ENCODE data around the gene ZNF692. TPM values are rescaled to one million over a fixed set of nuclear protein-coding genes. Genes with fewer than 3 reads are reported as not detected.

Gene ZNF692
- polyA plus RNA-seq, 1 experiment = 19.5 TPM

GRCh38 chr1:248821641-248822040 is 37.2 kb downstream of the ZNF692 start:
- no peak for TF ChIP-seq CTCF (IDR thresholded peaks at IDR 0.05; ENCODE audit: insufficient read depth, low read depth, low read length)
- ChIA-PET POLR2A (interaction anchor here (1.4 kb wide), 1 partner anchor 16 kb away, joined by 3 read pairs; the partner anchor contains the start of gene ZNF672), CTCF (interaction anchor here (1.0 kb wide), 1 partner anchor 9 kb away, joined by 3 read pairs; no protein-coding TSS in a partner anchor)
- Histone ChIP-seq H3K27me3 (ENCODE audit: control insufficient read depth, insufficient read depth, low read length) (no peaks in the 10 kb centered on the region), H3K36me3 (ENCODE audit: control insufficient read depth, insufficient read depth, low read length) (peaks cover 8% of the 10 kb centered on the region), H3K4me3 (ENCODE audit: low read depth, low read length) (no peak overlapping the region)
- no peak for DNase-seq (ENCODE audit: low read depth)

GRCh38 chr1:248821101-248821500 is 37.8 kb downstream of the ZNF692 start:
- DNase-seq (ENCODE audit: low read depth) = peak; percentile 81
- no peaks in the 10 kb centered on the region for H3K27me3 ChIP-seq (ENCODE audit: control insufficient read depth, insufficient read depth, low read length)
- CTCF ChIA-PET = interaction anchor here (1.0 kb wide), 1 partner anchor 9 kb away, joined by 3 read pairs; no protein-coding TSS in a partner anchor
- H3K36me3 ChIP-seq (ENCODE audit: control insufficient read depth, insufficient read depth, low read length) = peaks cover 14% of the 10 kb centered on the region
- H3K4me3 ChIP-seq (ENCODE audit: low read depth, low read length) = no peak overlapping the region
- TF ChIP-seq CTCF (IDR thresholded peaks at IDR 0.05; ENCODE audit: insufficient read depth, low read depth, low read length) = no peak
- POLR2A ChIA-PET = interaction anchor here (1.4 kb wide), 1 partner anchor 17 kb away, joined by 3 read pairs; the partner anchor contains the start of gene ZNF672

- ChIA-PET POLR2A (no interaction called here), CTCF (no interaction called here)
- Histone ChIP-seq H3K36me3 (ENCODE audit: control insufficient read depth, insufficient read depth, low read length) (peaks cover 16% of the 10 kb centered on the region), H3K27me3 (ENCODE audit: control insufficient read depth, insufficient read depth, low read length) (no peaks in the 10 kb centered on the region), H3K4me3 (ENCODE audit: low read depth, low read length) (no peak overlapping the region)
- TF ChIP-seq CTCF (IDR thresholded peaks at IDR 0.05; ENCODE audit: insufficient read depth, low read depth, low read length) = no peak
- no peak for DNase-seq (ENCODE audit: low read depth)
Observed at GRCh38 chr1:248820041-248820585, 38.8 kb downstream of the ZNF692 start.

- POLR2A ChIA-PET = no interaction called here
- TF ChIP-seq CTCF (IDR thresholded peaks at IDR 0.05; ENCODE audit: insufficient read depth, low read depth, low read length) = no peak
- CTCF ChIA-PET = no interaction called here
- Histone ChIP-seq H3K36me3 (ENCODE audit: control insufficient read depth, insufficient read depth, low read length) (peaks cover 28% of the 10 kb centered on the region), H3K4me3 (ENCODE audit: low read depth, low read length) (no peak overlapping the region), H3K27me3 (ENCODE audit: control insufficient read depth, insufficient read depth, low read length) (no peaks in the 10 kb centered on the region)
- DNase-seq (ENCODE audit: low read depth) = no peak
Observed at GRCh38 chr1:248818505-248819374, 40.1 kb downstream of the ZNF692 start.

- POLR2A ChIA-PET = no interaction called here
- CTCF ChIA-PET = no interaction called here
- no peak for DNase-seq (ENCODE audit: low read depth)
- Histone ChIP-seq H3K36me3 (ENCODE audit: control insufficient read depth, insufficient read depth, low read length) (peaks cover 40% of the 10 kb centered on the region), H3K27me3 (ENCODE audit: control insufficient read depth, insufficient read depth, low read length) (no peaks in the 10 kb centered on the region), H3K4me3 (ENCODE audit: low read depth, low read length) (no peak overlapping the region)
- TF ChIP-seq CTCF (IDR thresholded peaks at IDR 0.05; ENCODE audit: insufficient read depth, low read depth, low read length) = no peak
Observed at GRCh38 chr1:248817065-248817464, 41.8 kb downstream of the ZNF692 start.

Measured in BJ (cell line).